K562 (cell line): ENCODE measurements around the gene CTPS2. TPM values are rescaled to one million over a fixed set of nuclear protein-coding genes. Genes with fewer than 3 reads are reported as not detected.

Source experiments
- ATAC-seq: fragments of 200-7000 bp; cut with Tn5 transposase; 3 replicates; pipeline ENCODE4 v1.9.1; 2020; ENCODE audit warnings: moderate library complexity
- BruUV-seq: library from RNA; stranded (reverse); fragments of 400-500 nt; replicated peaks from 2 replicates; lab custom pipeline; 2021; lab: Mats Ljungman, UMichigan
- CTCF ChIA-PET: fragments of 300-600 bp; formaldehyde crosslinking; extraction: SDS; loops from one replicate; lab custom pipeline; 2021; ENCODE audit warnings: low intra/inter-chr PET ratio; lab: Yijun Ruan, JAX
- POLR2A ChIA-PET: fragments of 300-600, 350-650 bp; sonication (Branson Sonifier 250); formaldehyde crosslinking; extraction: SDS; loops from one replicate; lab custom pipeline; 2021; ENCODE audit warnings: antibody characterized with exemption, inconsistent platforms; lab: Yijun Ruan, JAX
- DNase-seq, 4 experiments: peaks; one replicate each; pipeline versions ENCODE4 v3.0.0 to v3.0.0-alpha.2; 2011 to 2018; ENCODE audit warnings: low spot score in 3 of 4, mixed read lengths in 3 of 4; ENCODE audit errors: extremely low read depth in 1 of 4
- FAIRE-seq: peaks from 2 replicates; lab custom pipeline; 2011; peaks lifted over from hg19 to GRCh38; lab: Jason Lieb, UNC
- H2AFZ ChIP-seq: 2 replicates; pipeline ENCODE4 v1.6.0; 2011; ENCODE audit warnings: low read depth, low read length, control low read depth, inconsistent platforms
- H3K27ac ChIP-seq: fragments of 200-600 bp; 3 replicates; pipeline ENCODE4 v1.8.0; 2011; ENCODE audit warnings: low read depth, mild to moderate bottlenecking, control low read depth, inconsistent platforms, low read length, moderate library complexity, mixed read lengths; ENCODE audit errors: extremely low read depth
- H3K27me3 ChIP-seq, 2 experiments: fragments of 300-600 bp in 1 of 2; 2 replicates in 1 of 2; 3 replicates in 1 of 2; pipeline versions ENCODE4 v1.6.0 to v1.8.0; 2011; ENCODE audit warnings: inconsistent platforms in 2 of 2, low read length in 2 of 2, mild to moderate bottlenecking in 1 of 2, mixed read lengths in 1 of 2, moderate library complexity in 1 of 2; ENCODE audit not compliant: control insufficient read depth in 2 of 2, insufficient read depth in 2 of 2
- H3K36me3 ChIP-seq: fragments of 300-600 bp; 3 replicates; pipeline ENCODE4 v1.8.0; 2011; ENCODE audit warnings: mild to moderate bottlenecking, low read length, inconsistent platforms; ENCODE audit not compliant: control insufficient read depth, insufficient read depth
- H3K4me1 ChIP-seq, 2 experiments: fragments of 200-600 bp in 1 of 2; replicated peaks in 1 of 2; 2 replicates in 1 of 2; 3 replicates in 1 of 2; pipeline versions ENCODE4 v1.5.1 to v1.8.0; 2011; ENCODE audit warnings: inconsistent platforms in 2 of 2, low read length in 2 of 2, mild to moderate bottlenecking in 1 of 2, mixed read lengths in 1 of 2, moderate library complexity in 1 of 2; ENCODE audit not compliant: control insufficient read depth in 2 of 2, insufficient read depth in 2 of 2
- H3K4me2 ChIP-seq: 2 replicates; pipeline ENCODE4 v1.6.1; 2011; ENCODE audit warnings: low read length, control low read depth, inconsistent platforms, mixed read lengths; ENCODE audit not compliant: insufficient read depth
- H3K4me3 ChIP-seq: fragments of 200-600 bp; sonication (generic), shearing (Covaris generic); 2 replicates; pipeline ENCODE4 v1.5.1; 2016; ENCODE audit warnings: control low read depth, inconsistent platforms
- H3K79me2 ChIP-seq: fragments of 200-600 bp; 3 replicates; pipeline ENCODE4 v1.8.0; 2011; ENCODE audit warnings: low read length, inconsistent platforms; ENCODE audit not compliant: control insufficient read depth, insufficient read depth
- H3K9ac ChIP-seq, 2 experiments: 2 replicates each; pipeline versions ENCODE4 v1.6.0 to v1.6.1; 2011; ENCODE audit warnings: low read depth in 2 of 2, low read length in 2 of 2, control low read depth in 1 of 2, inconsistent platforms in 1 of 2, mild to moderate bottlenecking in 1 of 2, mixed read lengths in 1 of 2; ENCODE audit not compliant: insufficient read depth in 1 of 2
- H3K9me1 ChIP-seq: one replicate; pipeline ENCODE4 v1.6.0; 2011; ENCODE audit warnings: inconsistent platforms, mild to moderate bottlenecking, low read length, moderate library complexity; ENCODE audit not compliant: control insufficient read depth, insufficient read depth
- H3K9me3 ChIP-seq: replicated peaks from 2 replicates; pipeline ENCODE4 v1.5.1; 2011; ENCODE audit warnings: low read depth, low read length, inconsistent platforms; ENCODE audit not compliant: control insufficient read depth, insufficient read depth
- H4K20me1 ChIP-seq: replicated peaks from 2 replicates; pipeline ENCODE4 v1.6.1; 2011; ENCODE audit warnings: low read length, inconsistent platforms, mixed read lengths; ENCODE audit not compliant: control insufficient read depth, insufficient read depth
- JUND ChIP-seq, 2 experiments: IDR thresholded peaks; 2 replicates in 1 of 2; 3 replicates in 1 of 2; pipeline ENCODE4 v1.6.1; 2011; ENCODE audit warnings: borderline replicate concordance in 2 of 2, low read depth in 2 of 2, low read length in 2 of 2, improper control_type of control experiment in 1 of 2, missing biosample characterization in 1 of 2, missing genetic modification characterization in 1 of 2, missing genetic modification reagents in 1 of 2
- KDM4B ChIP-seq, 2 experiments: fragments of 450-650 bp in 1 of 2; sonication (generic) in 1 of 2; IDR thresholded peaks; 2 replicates each; pipeline ENCODE4 v1.6.1; 2016 to 2017; ENCODE audit warnings: borderline replicate concordance in 2 of 2, antibody characterized with exemption in 1 of 2, low read depth in 1 of 2, mild to moderate bottlenecking in 1 of 2
- MTF1 ChIP-seq: fragments of 250-450 bp; sonication (Bioruptor Pico); IDR thresholded peaks from 2 replicates; pipeline ENCODE4 v1.9.0; 2021; ENCODE audit warnings: moderate library complexity, mild to moderate bottlenecking, inconsistent platforms, borderline replicate concordance
- TFE3 ChIP-seq: fragments of 450-650 bp; formaldehyde crosslinking; IDR thresholded peaks from 2 replicates; pipeline ENCODE4 v1.4.0; 2020; ENCODE audit warnings: mild to moderate bottlenecking, mixed read lengths
- ZNF217 ChIP-seq: sonication (generic); formaldehyde crosslinking; IDR thresholded peaks from 2 replicates; pipeline ENCODE4 v1.8.0; 2022; ENCODE audit warnings: mild to moderate bottlenecking, missing genetic modification reagents
- WGBS: fragments of 100-300 bp; shearing (Covaris generic); methylation state at CpG from one replicate; pipeline ENCODE4 v1.1.6; 2016; ENCODE audit warnings: low coverage, mixed read lengths; ENCODE audit not compliant: insufficient coverage; ENCODE audit errors: missing lambda C conversion rate; 5-methylcytosine and 5-hydroxymethylcytosine counted together
- in situ Hi-C: fragments of 300-500 bp; cut with MboI; formaldehyde crosslinking; loops from 4 replicates; pipeline ENCODE4 v1.15.0; 2018; ENCODE audit warnings: inconsistent platforms, mixed read lengths
- intact Hi-C: fragments of 100-400 bp; cut with micrococcal nuclease; formaldehyde crosslinking; loops from 2 replicates; pipeline ENCODE4 v1.14.2; 2022
- polyA plus RNA-seq, 8 experiments: library from polyadenylated mRNA; depleted of rRNA in 4 of 8; stranded (reverse) in 5 of 8; unstranded in 3 of 8; fragments of >200 nt; fragmentation: Nextera tagmentation in 2 of 8; fragmentation: Illumina TruSeq in 1 of 8; extraction: Ambion mirVana in 2 of 8; extraction: Trizol in 1 of 8; gene quantifications; 2 replicates each; pipeline versions ENCODE4 v1.2.1 to v1.2.3, GENCODE V29; 2011 to 2014; ENCODE audit warnings: inconsistent platforms in 1 of 8, missing spikeins in 1 of 8
- total RNA-seq, 7 experiments: library from RNA; depleted of rRNA in 6 of 7; stranded (reverse); fragments of >200 nt in 6 of 7; fragmentation: Illumina TruSeq in 2 of 7; extraction: Trizol in 2 of 7; gene quantifications; 2 replicates each; pipeline versions ENCODE4 v1.2.1 to v1.2.3, GENCODE V29; 2011 to 2021; ENCODE audit warnings: low replicate concordance in 1 of 7
- TF ChIP-seq, protein P1 (sequence below): fragments of 150-350 bp; conservative IDR thresholded peaks from 2 replicates; pipeline ENCODE4 v1.6.1; 2014; ENCODE audit warnings: low read length
- TF ChIP-seq, protein P2 (sequence below): IDR thresholded peaks from 3 replicates; pipeline ENCODE4 v1.6.1; 2011; ENCODE audit warnings: borderline replicate concordance, mild to moderate bottlenecking; ENCODE audit not compliant: insufficient read length, insufficient read depth

Gene CTPS2
- total and polyA plus RNA-seq, 9 of the 15 experiments (the other 6 are each of a cell fraction or from before 2014, with no cell fraction given) = 5.4 to 19.5 (median 14.1) TPM

- in situ Hi-C loops = loop anchor here (25.0 kb wide), 1 partner anchor 403 kb away; no protein-coding TSS in a partner anchor
- H3K27ac ChIP-seq = no peak overlapping the region
- WGBS = 63% methylated on average over 2 of the region's 2 CpGs
- no peaks in the 10 kb centered on the region for H4K20me1 ChIP-seq
- ATAC-seq (no peak), FAIRE-seq (no peak)
- no peak overlapping the region for H3K4me2 ChIP-seq
- H3K9me1 ChIP-seq = no peaks in the 10 kb centered on the region
- intact Hi-C loops = no loop called here
- no peaks in the 10 kb centered on the region for H3K79me2 ChIP-seq
- no peak overlapping the region for H3K4me3 ChIP-seq
- H3K9ac ChIP-seq = no peak overlapping the region
- POLR2A ChIA-PET = no interaction called here
- TF ChIP-seq, protein P1, sequence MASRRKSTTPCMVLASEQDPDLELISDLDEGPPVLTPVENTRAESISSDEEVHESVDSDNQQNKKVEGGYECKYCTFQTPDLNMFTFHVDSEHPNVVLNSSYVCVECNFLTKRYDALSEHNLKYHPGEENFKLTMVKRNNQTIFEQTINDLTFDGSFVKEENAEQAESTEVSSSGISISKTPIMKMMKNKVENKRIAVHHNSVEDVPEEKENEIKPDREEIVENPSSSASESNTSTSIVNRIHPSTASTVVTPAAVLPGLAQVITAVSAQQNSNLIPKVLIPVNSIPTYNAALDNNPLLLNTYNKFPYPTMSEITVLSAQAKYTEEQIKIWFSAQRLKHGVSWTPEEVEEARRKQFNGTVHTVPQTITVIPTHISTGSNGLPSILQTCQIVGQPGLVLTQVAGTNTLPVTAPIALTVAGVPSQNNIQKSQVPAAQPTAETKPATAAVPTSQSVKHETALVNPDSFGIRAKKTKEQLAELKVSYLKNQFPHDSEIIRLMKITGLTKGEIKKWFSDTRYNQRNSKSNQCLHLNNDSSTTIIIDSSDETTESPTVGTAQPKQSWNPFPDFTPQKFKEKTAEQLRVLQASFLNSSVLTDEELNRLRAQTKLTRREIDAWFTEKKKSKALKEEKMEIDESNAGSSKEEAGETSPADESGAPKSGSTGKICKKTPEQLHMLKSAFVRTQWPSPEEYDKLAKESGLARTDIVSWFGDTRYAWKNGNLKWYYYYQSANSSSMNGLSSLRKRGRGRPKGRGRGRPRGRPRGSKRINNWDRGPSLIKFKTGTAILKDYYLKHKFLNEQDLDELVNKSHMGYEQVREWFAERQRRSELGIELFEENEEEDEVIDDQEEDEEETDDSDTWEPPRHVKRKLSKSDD = no peak
- no peak for TF ChIP-seq KDM4B (IDR thresholded peaks at IDR 0.05; ENCODE audit: borderline replicate concordance in 2 of 2, low read depth in 1 of 2)
- no peak for TF ChIP-seq TFE3 (CRISPR knock-in tag)
- TF ChIP-seq, protein P2, sequence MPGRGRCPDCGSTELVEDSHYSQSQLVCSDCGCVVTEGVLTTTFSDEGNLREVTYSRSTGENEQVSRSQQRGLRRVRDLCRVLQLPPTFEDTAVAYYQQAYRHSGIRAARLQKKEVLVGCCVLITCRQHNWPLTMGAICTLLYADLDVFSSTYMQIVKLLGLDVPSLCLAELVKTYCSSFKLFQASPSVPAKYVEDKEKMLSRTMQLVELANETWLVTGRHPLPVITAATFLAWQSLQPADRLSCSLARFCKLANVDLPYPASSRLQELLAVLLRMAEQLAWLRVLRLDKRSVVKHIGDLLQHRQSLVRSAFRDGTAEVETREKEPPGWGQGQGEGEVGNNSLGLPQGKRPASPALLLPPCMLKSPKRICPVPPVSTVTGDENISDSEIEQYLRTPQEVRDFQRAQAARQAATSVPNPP = no peak
- TF ChIP-seq ZNF217 (CRISPR knock-in tag) = no peak
- TF ChIP-seq MTF1 (CRISPR knock-in tag) = no peak
- TF ChIP-seq JUND (IDR thresholded peaks at IDR 0.05; ENCODE audit: borderline replicate concordance, low read depth, low read length) = no peak
- TF ChIP-seq JUND (tag; IDR thresholded peaks at IDR 0.05; ENCODE audit: borderline replicate concordance, low read depth, low read length) = peak; percentile 36; the same call in 1 of the 3 replicates
- TF ChIP-seq, all 486 proteins: peak for 1
- Histone ChIP-seq H2AFZ (no peak overlapping the region), H3K27me3 (no peaks in the 10 kb centered on the region), H3K4me1 (no peaks in the 10 kb centered on the region), H3K9me3 (no peaks in the 10 kb centered on the region), H3K36me3 (peaks cover 24% of the 10 kb centered on the region; the same call in 2 of the 3 replicates)
- CTCF ChIA-PET = no interaction called here
- BruUV-seq = no TSS peak
- DNase-seq = no peak
Measured at GRCh38 chrX:16665089-16665488, 47.4 kb downstream of the CTPS2 start.
